Measurements from ENCODE around the gene NCR2.

DNA sequence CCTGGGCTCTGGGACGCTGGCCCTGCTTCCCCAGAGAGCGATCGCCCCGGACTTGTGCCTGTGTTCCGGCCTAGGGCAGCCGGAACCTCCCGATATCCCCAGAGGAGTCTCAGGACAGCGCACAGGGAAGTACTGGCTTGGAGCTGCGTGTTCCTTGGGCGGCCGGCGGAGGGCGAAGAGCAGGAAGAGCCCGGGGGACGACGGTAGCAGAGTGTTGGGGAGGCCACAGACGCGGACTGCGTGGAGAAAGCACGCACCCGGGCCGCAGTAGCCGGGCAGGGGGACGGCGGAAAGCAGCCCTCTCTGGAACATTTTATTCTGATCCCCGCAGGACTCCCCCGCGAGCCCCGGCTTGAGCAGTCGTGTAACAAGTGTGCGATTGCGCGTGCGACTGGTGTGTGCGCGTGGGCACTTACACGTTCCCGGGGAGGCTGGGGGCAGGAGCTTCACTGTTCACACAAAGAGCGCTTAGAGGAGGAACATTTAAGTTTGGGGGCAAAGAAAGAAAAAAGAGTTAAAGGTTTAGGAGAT, 36.1 kb downstream of the NCR2 start:
- TF ChIP-seq, protein P1, sequence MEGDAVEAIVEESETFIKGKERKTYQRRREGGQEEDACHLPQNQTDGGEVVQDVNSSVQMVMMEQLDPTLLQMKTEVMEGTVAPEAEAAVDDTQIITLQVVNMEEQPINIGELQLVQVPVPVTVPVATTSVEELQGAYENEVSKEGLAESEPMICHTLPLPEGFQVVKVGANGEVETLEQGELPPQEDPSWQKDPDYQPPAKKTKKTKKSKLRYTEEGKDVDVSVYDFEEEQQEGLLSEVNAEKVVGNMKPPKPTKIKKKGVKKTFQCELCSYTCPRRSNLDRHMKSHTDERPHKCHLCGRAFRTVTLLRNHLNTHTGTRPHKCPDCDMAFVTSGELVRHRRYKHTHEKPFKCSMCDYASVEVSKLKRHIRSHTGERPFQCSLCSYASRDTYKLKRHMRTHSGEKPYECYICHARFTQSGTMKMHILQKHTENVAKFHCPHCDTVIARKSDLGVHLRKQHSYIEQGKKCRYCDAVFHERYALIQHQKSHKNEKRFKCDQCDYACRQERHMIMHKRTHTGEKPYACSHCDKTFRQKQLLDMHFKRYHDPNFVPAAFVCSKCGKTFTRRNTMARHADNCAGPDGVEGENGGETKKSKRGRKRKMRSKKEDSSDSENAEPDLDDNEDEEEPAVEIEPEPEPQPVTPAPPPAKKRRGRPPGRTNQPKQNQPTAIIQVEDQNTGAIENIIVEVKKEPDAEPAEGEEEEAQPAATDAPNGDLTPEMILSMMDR (IDR thresholded peaks at IDR 0.05), result no peak
- TF ChIP-seq POLR2A (IDR thresholded peaks at IDR 0.05), result no peak
- no peak for TF ChIP-seq EP300 (IDR thresholded peaks at IDR 0.05)

Measured in ovary (tissue), 3 donors.